Esophagus squamous epithelium (tissue), 5 donors: ENCODE data around the gene MUS81. TPM values are rescaled to one million over a fixed set of nuclear protein-coding genes. Genes with fewer than 3 reads are reported as not detected.

Source experiments
- DNase-seq: peaks from one replicate; lab custom pipeline; 2025; lab: John Stamatoyannopoulos, UW
- H3K27ac ChIP-seq, 4 donors: fragments of 200-600 bp; sonication (generic); one replicate each; pipeline ENCODE4 v1.5.1; 2016 to 2019; ENCODE audit warnings: mild to moderate bottlenecking in 1 of 4
- H3K27me3 ChIP-seq, 4 donors: fragments of 200-600 bp; sonication (generic); 1 replicate in 3 of 4; 2 replicates in 1 of 4; pipeline versions ENCODE4 v1.5.1 to v1.6.0; 2017 to 2021; ENCODE audit warnings: antibody characterized with exemption in 1 of 4
- H3K36me3 ChIP-seq, 3 donors: fragments of 200-600 bp; sonication (generic); one replicate each; pipeline ENCODE4 v1.5.1; 2016 to 2019
- H3K4me1 ChIP-seq, 3 donors: fragments of 200-600 bp; sonication (generic); one replicate each; pipeline ENCODE4 v1.5.1; 2017 to 2019
- H3K4me3 ChIP-seq, 4 donors: fragments of 200-600 bp; sonication (generic); 1 replicate in 3 of 4; 2 replicates in 1 of 4; pipeline ENCODE4 v1.5.1; 2016 to 2019; ENCODE audit warnings: mild to moderate bottlenecking in 2 of 4, moderate library complexity in 1 of 4
- H3K9me3 ChIP-seq, 3 donors: fragments of 200-600 bp; sonication (generic); one replicate each; pipeline ENCODE4 v1.5.1; 2016 to 2019
- CTCF ChIP-seq, 6 experiments: fragments of 450-650 bp in 4 of 6; fragments of 200-600 bp in 2 of 6; sonication (generic) in 2 of 6; IDR thresholded peaks; one replicate each; pipeline ENCODE4 v1.5.1; 2016 to 2019; ENCODE audit warnings: antibody characterized with exemption in 6 of 6, mild to moderate bottlenecking in 4 of 6, moderate library complexity in 4 of 6
- POLR2A ChIP-seq, 4 donors: fragments of 450-650 bp; IDR thresholded peaks; one replicate each; pipeline ENCODE4 v1.6.1; 2017; ENCODE audit warnings: antibody characterized with exemption in 4 of 4, mild to moderate bottlenecking in 4 of 4, moderate library complexity in 3 of 4
- WGBS, 2 donors: methylation state at CpG; one replicate each; pipeline ENCODE4 v1.1.5; 2018; 5-methylcytosine and 5-hydroxymethylcytosine counted together
- intact Hi-C: fragments of 100-400 bp; cut with DNase I; formaldehyde crosslinking; loops from one replicate; pipeline ENCODE4 v1.15.0; 2022
- total RNA-seq, 4 donors: library from RNA; depleted of rRNA; stranded (reverse); fragments of >200 nt; gene quantifications; one replicate each; pipeline ENCODE4 v1.1.0, GENCODE V29; 2016
- donor health status: DM: yes; HTN: yes; CAD: no.

The MUS81 gene
- total RNA-seq: 10 to 100 TPM; 17.6 to 36.2 (median 31.1) TPM

- peaks cover 27 to 68% (median 29%) of the 10 kb centered on the region in 3 donors for H3K4me1 ChIP-seq
- peaks cover 17 to 50% (median 38%) of the 10 kb centered on the region in 3 donors for H3K36me3 ChIP-seq
Observed at GRCh38 chr11:65860278-65861164, at the start of gene MUS81. Gene MUS81 (plus strand): TSS chr11:65860433. CDS start chr11:65860754, 321 bp downstream.

GRCh38 chr11:65811764-65812475 is 48.3 kb upstream of the MUS81 start:
- WGBS, 2 donors: 56 to 61% methylated on average over 11 to 15 of the region's 19 CpGs
- no peak for DNase-seq
- Histone ChIP-seq H3K36me3 (no peaks in the 10 kb centered on the region), H3K27me3 (peaks cover 0 to 26% (median 0%) of the 10 kb centered on the region in 4 donors), H3K4me1 (peaks cover 2 to 58% (median 8%) of the 10 kb centered on the region in 3 donors), H3K9me3 (no peaks in the 10 kb centered on the region), H3K4me3 (no peak overlapping the region), H3K27ac (no peak overlapping the region)
- no peak for TF ChIP-seq CTCF (IDR thresholded peaks at IDR 0.05)
- no peak for TF ChIP-seq POLR2A (IDR thresholded peaks at IDR 0.05)
- intact Hi-C loops: no loop called here

More at GRCh38 chr11:65860278-65861164, at the start of gene MUS81:
- intact Hi-C loops: no loop called here
- no peaks in the 10 kb centered on the region for H3K9me3 ChIP-seq
- no peaks in the 10 kb centered on the region for H3K27me3 ChIP-seq
- DNase-seq: peak; percentile 84
- 0 to 1% methylated on average over 14 to 22 of the region's 78 CpGs for WGBS, 2 donors
- H3K27ac ChIP-seq: peak within 1 kb of the TSS; percentile 96 to 98 (median 97)
- TF ChIP-seq POLR2A (IDR thresholded peaks at IDR 0.05) (peak in 3 of 4 donors; percentile 33 to 77 (median 75)), CTCF (IDR thresholded peaks at IDR 0.05) (peak; percentile 74 to 95 (median 92))
- H3K4me3 ChIP-seq: peak within 1 kb of the TSS; percentile 83 to 94 (median 86)

GRCh38 chr11:65814131-65814985 is 45.9 kb upstream of the MUS81 start:
- Histone ChIP-seq H3K9me3 (no peaks in the 10 kb centered on the region), H3K27me3 (peaks cover 0 to 4% (median 0%) of the 10 kb centered on the region in 4 donors), H3K4me1 (peaks cover 8 to 58% (median 12%) of the 10 kb centered on the region in 3 donors), H3K4me3 (no peak overlapping the region), H3K36me3 (no peaks in the 10 kb centered on the region), H3K27ac (peak overlapping the region in 1 of 4 donors; percentile 6)
- intact Hi-C loops: no loop called here
- no peak for DNase-seq
- 48 to 62% methylated on average over 15 to 17 of the region's 18 CpGs for WGBS, 2 donors
- no peak for TF ChIP-seq POLR2A (IDR thresholded peaks at IDR 0.05)
- TF ChIP-seq CTCF (IDR thresholded peaks at IDR 0.05): no peak

- Histone ChIP-seq H3K9me3 (no peaks in the 10 kb centered on the region), H3K4me1 (peaks cover 8 to 53% (median 12%) of the 10 kb centered on the region in 3 donors), H3K36me3 (no peaks in the 10 kb centered on the region), H3K4me3 (no peak overlapping the region), H3K27ac (no peak overlapping the region), H3K27me3 (peaks cover 0 to 4% (median 0%) of the 10 kb centered on the region in 4 donors)
- no peak for DNase-seq
- intact Hi-C loops: loop anchor here (5.0 kb wide), 2 partner anchors 33 to 103 kb away; partner anchors contain the start of genes AP5B1 and KAT5
- WGBS, 2 donors: 73 to 79% methylated on average over 13 to 16 of the region's 16 CpGs
- no peak for TF ChIP-seq POLR2A (IDR thresholded peaks at IDR 0.05)
- no peak for TF ChIP-seq CTCF (IDR thresholded peaks at IDR 0.05)
Observed at GRCh38 chr11:65814986-65815565, 45.2 kb upstream of the MUS81 start.
